HL-60 (cell line): ENCODE results near the gene FUCA2.

ENCODE experiments used
- DNase-seq, 2 experiments: peaks; one replicate each; pipeline ENCODE4 v3.0.0-alpha.2; 2010 to 2020; ENCODE audit warnings: low read depth in 1 of 2, low spot score in 1 of 2
- H3K27ac ChIP-seq: fragments of 250-450 bp; sonication (Bioruptor Pico); replicated peaks from 2 replicates; pipeline ENCODE4 v1.5.1; 2020; ENCODE audit warnings: mild to moderate bottlenecking, moderate library complexity
- H3K27me3 ChIP-seq: fragments of 250-450 bp; sonication (Bioruptor Pico); 2 replicates; pipeline ENCODE4 v1.5.1; 2021; ENCODE audit warnings: mild to moderate bottlenecking, moderate library complexity; ENCODE audit not compliant: insufficient read depth, poor library complexity, severe bottlenecking
- H3K4me3 ChIP-seq: replicated peaks from 2 replicates; pipeline ENCODE4 v1.5.1; 2011; ENCODE audit warnings: mild to moderate bottlenecking, control low read depth, low read length; ENCODE audit not compliant: insufficient read depth
- CTCF ChIP-seq: IDR thresholded peaks from one replicate; pipeline ENCODE4 v1.5.1; 2011; ENCODE audit warnings: low read length, control low read depth, inconsistent platforms; ENCODE audit not compliant: insufficient read depth
- GABPA ChIP-seq: IDR thresholded peaks from 2 replicates; pipeline ENCODE4 v1.6.1; 2012; ENCODE audit warnings: low read depth
- POLR2AphosphoS5 ChIP-seq: IDR thresholded peaks from 2 replicates; pipeline ENCODE4 v1.6.1; 2012; ENCODE audit warnings: low read depth
- REST ChIP-seq: IDR thresholded peaks from 2 replicates; pipeline ENCODE4 v1.6.1; 2012; ENCODE audit warnings: low read depth; ENCODE audit not compliant: insufficient replicate concordance
- SPI1 ChIP-seq: IDR thresholded peaks from 2 replicates; pipeline ENCODE4 v1.6.1; 2012; ENCODE audit warnings: low read depth, mild to moderate bottlenecking, borderline replicate concordance

The FUCA2 gene

GRCh38 chr6:143546599-143546998 is 35.1 kb upstream of the FUCA2 start:
- TF ChIP-seq REST (no peak), CTCF (no peak), POLR2AphosphoS5 (no peak), GABPA (no peak), SPI1 (no peak)
- no peak for DNase-seq
- no peaks in the 10 kb centered on the region for H3K27me3 ChIP-seq
- no peak overlapping the region for H3K27ac ChIP-seq
- H3K4me3 ChIP-seq: no peak overlapping the region

GRCh38 chr6:143545976-143546547 is 34.5 kb upstream of the FUCA2 start:
- no peak for DNase-seq
- no peak overlapping the region for H3K4me3 ChIP-seq
- H3K27ac ChIP-seq: no peak overlapping the region
- TF ChIP-seq SPI1 (no peak), CTCF (no peak), GABPA (no peak), POLR2AphosphoS5 (no peak), REST (no peak)
- H3K27me3 ChIP-seq: no peaks in the 10 kb centered on the region

GRCh38 chr6:143545165-143545564 is 33.6 kb upstream of the FUCA2 start:
- no peak for DNase-seq

More at GRCh38 chr6:143545165-143545564, 33.6 kb upstream of the FUCA2 start:
- Histone ChIP-seq H3K27me3 (no peaks in the 10 kb centered on the region), H3K4me3 (no peak overlapping the region), H3K27ac (no peak overlapping the region)
- TF ChIP-seq REST (no peak), CTCF (no peak), GABPA (no peak), SPI1 (no peak), POLR2AphosphoS5 (no peak)
